D341Med (cell line): ENCODE results near the gene CIB2.

Experiments
- DNase-seq: peaks from one replicate; pipeline ENCODE4 v3.0.0; 2012; ENCODE audit warnings: low spot score

Gene CIB2

GRCh38 chr15:78083687-78084448, 47.4 kb downstream of the CIB2 start:
- no peak for DNase-seq

GRCh38 chr15:78083186-78083585, 48.1 kb downstream of the CIB2 start:
- no peak for DNase-seq

- no peak for DNase-seq
Measured at GRCh38 chr15:78082743-78083110, 48.5 kb downstream of the CIB2 start.

GRCh38 chr15:78082106-78082742, 49.0 kb downstream of the CIB2 start:
- DNase-seq = no peak

DNA sequence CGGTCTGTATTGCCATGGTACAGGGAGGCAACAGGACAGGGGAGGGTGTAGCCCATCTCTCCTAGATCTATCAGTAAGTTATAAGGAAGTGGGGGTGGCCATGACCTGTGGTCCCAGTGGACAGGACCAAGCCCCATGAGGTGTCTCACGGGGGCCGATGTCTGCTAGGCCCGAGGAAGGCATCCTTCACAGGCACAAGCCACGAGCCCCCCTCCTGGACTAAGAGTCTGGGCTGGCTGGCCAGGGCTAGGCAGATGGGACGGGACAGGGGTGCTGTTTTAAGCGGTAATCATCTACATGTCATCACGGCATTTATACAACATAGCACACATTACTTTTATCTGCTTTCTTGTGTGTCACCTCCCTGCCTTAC, 51.2 kb downstream of the CIB2 start:
- DNase-seq = no peak

DNA sequence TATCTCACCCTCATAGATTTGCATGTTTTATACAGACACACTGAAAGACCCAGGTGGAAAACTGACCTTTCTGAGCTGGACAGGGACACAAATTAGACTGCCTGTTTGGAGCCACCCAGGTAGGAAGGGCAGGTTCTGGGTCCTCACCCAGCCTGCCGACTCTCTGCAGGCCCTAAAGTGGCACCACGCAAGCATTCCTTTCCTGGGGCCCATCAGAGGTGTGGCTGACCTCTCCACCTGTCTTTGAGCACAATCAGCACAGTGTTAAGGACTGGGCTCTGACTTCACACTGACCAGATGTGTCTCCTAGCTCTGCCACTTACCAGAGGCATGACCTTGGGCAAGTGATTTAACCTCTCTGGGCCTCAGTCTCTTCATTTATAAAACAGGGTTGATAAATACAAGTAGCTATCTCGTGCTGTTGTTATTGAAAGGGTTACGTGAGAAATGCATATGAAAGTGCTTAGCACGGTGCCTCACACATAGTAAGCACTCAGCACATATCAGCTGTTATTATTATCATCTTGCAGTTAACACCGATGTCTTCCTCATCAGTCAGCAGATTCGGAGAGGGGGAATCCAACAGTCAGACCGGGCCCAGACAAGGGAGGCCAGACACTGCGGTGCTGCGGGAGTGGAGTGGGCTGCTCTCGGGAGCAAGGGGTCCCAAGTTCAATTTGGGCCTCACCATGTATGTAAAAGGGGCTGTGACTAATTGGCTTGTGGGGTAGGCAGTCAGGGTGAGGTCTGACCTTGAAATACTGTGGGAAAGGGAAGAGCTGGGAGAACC, 51.8 kb downstream of the CIB2 start:
- no peak for DNase-seq

DNA sequence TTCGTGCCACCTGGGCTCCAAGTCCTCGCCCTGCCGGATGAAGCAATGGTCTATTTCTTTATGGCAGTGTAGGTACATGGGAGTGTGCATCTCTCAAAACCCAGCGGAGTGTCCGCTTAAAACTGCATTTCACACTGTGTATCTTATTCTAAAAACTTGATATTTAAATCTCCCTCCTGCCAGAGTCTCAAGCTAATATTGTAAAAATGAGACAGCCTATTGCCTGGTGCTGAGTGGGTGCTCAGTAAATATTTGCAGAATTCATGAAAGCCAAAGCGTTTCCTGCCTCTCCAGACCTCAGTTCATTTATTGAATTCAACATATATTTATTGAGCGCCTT, 53.4 kb downstream of the CIB2 start:
- DNase-seq = no peak

GRCh38 chr15:78077053-78077870, 54.0 kb downstream of the CIB2 start, which contains the start of gene TBC1D2B:
Gene TBC1D2B (minus strand): TSS chr15:78077711. CDS start chr15:78077652, 59 bp downstream.
- DNase-seq = peak; percentile 94

GRCh38 chr15:78076231-78077052, 54.8 kb downstream of the CIB2 start:
- no peak for DNase-seq

DNA sequence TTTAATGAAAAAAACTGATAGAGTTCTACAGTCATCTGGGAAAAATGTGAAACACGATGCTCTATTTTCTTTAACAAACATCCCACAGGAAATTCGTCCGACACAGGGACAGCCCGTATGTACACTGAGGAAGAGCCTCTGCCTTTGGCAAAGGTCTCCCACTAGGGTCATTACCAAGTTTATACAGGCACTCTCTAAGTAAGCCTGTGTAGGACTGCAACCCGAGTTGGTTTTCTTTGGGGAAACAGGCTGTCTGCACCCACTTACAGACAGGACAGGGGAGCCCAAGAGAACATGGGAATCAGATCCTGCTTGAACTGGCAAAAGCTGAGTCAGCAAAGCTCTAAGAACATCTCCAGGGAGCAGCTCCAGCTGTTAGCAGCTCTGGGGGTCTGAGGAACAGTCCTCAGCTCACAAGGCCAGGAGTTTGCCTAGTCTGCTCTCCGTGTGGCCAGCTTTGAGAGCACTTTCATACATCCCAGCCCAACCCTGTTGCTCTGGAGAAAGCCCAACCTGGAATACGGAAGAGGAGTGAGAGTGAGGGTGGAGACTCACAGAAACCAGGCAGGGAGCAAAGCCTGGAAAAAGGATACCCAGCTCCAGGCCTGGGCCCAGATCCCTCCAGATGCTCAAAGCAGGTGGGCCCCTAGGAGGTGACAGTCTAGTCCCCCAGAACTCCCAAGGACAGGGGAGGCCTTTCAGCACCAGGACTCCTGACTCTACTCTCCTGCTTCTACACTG, 55.6 kb downstream of the CIB2 start:
- no peak for DNase-seq

DNA sequence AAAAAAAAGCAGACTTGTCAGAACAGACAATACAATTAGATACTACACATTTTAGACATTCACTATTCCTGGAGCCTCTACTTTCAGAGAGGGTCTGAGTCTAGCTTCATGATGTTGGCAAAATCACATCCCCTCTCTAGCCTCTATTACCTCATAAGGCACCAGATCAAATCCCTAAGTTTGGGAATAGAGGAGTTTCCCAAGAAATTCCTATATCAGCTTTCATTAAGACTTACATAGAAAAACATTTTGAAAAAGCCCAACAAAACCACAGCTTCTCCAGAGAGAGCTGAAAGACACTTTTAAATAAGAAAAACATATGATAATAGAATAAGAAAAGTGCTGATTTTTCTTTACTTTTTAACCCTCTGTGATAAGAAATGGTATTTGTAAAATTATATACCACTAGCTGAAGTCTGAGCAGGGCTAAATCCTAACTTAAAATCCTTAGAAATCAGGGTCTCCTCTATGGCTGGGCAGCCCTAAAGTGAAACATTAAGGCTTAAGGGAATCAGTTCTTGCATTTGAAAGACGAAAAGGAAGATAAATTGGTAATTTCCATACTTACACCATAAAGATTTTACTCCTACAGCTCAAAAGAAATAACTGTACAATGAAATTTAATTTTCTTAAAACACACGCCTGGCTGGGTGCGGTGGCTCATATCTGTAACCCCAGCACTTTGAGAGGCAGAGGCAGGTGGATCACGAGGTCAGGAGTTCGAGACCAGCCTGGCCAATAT, 58.0 kb downstream of the CIB2 start:
- DNase-seq = no peak

DNA sequence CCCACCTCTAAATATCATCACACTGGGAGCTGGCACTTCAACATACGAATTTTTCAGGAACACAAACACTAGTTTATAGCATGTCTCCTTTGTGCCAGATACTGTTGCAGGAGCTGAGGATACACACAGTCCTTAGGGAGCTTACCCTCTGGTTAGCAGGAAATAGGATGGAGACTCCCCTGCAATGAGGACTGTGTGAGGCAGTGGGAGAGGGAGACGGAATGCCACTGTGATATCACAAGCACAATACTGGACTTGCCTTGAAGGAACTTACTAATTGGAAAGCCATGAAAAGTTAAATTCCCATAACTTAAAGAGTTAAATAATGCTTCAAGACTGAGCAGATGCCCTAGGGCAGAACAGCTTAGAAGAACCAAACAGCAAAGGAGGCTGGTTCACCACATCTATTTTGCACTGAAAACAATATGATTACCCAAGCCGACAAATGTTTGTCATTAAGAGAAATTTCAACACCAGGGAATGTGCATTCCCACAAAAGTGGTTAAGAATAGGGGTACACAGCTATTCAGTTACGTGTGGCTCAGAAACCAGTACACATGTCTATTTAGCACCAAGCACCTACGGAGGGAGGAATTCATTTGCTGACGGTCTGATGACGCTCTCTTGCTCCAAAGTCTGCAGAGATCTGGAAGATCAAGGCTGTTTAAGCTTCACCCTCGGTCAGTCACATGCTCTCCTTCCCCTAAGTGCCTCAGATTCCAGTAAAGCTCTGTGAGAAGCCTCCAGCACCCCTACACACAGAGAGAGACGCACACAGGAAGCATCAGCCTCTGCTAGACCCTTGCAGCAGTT, 59.0 kb downstream of the CIB2 start:
- DNase-seq = no peak

DNA sequence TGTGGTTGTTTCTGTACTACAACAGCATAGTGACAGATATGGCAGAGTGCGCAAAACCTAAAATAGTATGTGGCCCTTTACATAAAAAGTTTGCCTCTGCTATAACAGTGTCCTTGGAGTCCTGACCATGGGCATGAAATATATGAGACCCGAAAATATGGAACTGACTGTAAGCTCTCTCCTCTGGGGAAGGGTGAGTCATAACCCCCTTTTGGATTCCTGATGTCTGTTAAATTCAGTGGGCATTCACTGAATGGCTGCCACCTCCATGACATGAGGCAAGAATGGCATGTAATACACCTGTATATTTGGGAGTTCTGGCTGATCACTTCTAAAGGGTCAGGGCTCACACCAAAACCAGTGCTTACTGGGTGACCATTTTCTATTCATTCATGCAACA, 59.9 kb downstream of the CIB2 start:
- DNase-seq = no peak

DNA sequence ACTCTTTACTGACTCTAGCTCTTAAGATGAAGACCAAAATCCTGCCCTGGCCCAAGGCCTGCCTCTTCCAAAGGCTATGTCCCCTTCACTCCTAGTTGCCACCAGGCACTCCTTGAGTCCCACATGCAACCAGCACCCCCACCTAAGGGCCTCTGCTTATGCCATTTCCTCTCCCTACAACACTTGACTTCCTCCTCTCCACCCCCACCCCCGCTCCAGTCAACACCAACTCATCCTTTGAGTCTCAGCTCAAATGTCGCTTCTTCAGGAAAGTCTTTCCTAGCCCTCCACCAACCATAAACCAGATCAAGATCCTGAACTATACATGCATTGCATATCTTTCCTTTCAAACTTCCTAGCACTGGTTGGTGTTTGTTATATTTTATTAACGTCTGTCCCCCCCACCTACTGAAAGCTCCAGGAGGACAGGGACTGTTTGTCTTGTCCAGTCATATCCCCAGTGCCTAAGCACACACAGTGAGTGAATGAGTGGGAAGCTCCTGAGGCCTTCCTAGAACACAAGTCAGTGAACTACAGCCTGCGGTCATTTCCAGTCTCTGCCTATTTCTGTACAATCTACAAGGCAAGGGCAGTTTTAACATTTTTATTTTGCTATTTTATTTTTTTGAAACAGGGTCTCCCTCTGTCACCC, 61.1 kb downstream of the CIB2 start:
- no peak for DNase-seq

- DNase-seq = no peak
Measured at GRCh38 chr15:78069462-78070029, 61.7 kb downstream of the CIB2 start.

DNA sequence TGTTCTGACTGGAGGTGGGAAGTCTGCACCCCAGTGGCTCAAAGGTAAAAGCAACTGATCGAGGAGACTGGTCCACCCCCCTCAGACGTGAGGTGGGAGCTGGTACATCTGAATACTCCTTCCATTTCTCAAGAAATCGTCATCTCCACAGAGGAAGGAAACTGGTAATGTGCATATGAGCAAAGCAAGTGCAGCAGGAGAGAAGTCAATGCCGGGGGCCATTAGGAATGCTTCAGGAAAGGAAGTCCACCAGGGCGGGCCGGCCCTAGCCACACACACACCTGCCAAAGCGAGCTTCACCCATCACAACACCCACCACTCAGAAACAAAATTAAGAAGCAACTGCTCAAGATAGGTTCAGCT, 62.2 kb downstream of the CIB2 start:
- no peak for DNase-seq

- peak; percentile 55 for DNase-seq
Measured at GRCh38 chr15:78067328-78068228, 63.7 kb downstream of the CIB2 start.
